SK-N-SH treated with all-trans-retinoic acid at 6 μM for 48 hours (cell line): Measurements from ENCODE around the gene NCAN.
"Not testable (repeated sequence)": the region's sequence is repeated elsewhere in the genome, so short reads cannot be mapped to it uniquely, and the experiment has no call there.

ENCODE experiments used
- ATAC-seq: fragments of 200-7000 bp; cut with Tn5 transposase; 3 replicates; pipeline ENCODE4 v1.9.1; 2020; ENCODE audit warnings: mild to moderate bottlenecking, moderate library complexity
- ARNTL ChIP-seq: fragments of 450-650 bp; formaldehyde crosslinking; IDR thresholded peaks from 2 replicates; pipeline ENCODE4 v1.5.0; 2020; ENCODE audit warnings: low read depth, mild to moderate bottlenecking, moderate library complexity, borderline replicate concordance
- BACH2 ChIP-seq: fragments of 250-450 bp; sonication (Bioruptor Pico); IDR thresholded peaks from 2 replicates; pipeline ENCODE4 v1.9.0; 2021; ENCODE audit warnings: mild to moderate bottlenecking, borderline replicate concordance
- ISL1 ChIP-seq: fragments of 250-450 bp; sonication (Bioruptor Pico); IDR thresholded peaks from 2 replicates; pipeline ENCODE4 v2.1.2; 2022; ENCODE audit warnings: mild to moderate bottlenecking, moderate library complexity
- OSR1 ChIP-seq: fragments of 250-450 bp; sonication (Bioruptor Pico); IDR thresholded peaks from 2 replicates; pipeline ENCODE4 v1.8.0; 2022; ENCODE audit warnings: moderate library complexity, mild to moderate bottlenecking, inconsistent platforms
- PPARA ChIP-seq: fragments of 250-450 bp; sonication (Bioruptor Pico); IDR thresholded peaks from 2 replicates; pipeline ENCODE4 v1.5.0; 2020; ENCODE audit warnings: mild to moderate bottlenecking, borderline replicate concordance
- RARB ChIP-seq: fragments of 250-450 bp; sonication (Bioruptor Pico); IDR thresholded peaks from 2 replicates; pipeline ENCODE4 v1.8.0; 2021; ENCODE audit warnings: mild to moderate bottlenecking, moderate library complexity
- SNAI2 ChIP-seq: fragments of 250-450 bp; sonication (Bioruptor Pico); IDR thresholded peaks from 2 replicates; pipeline ENCODE4 v1.5.0; 2020; ENCODE audit warnings: mild to moderate bottlenecking, moderate library complexity
- TOX ChIP-seq: fragments of 250-450 bp; sonication (Bioruptor Pico); IDR thresholded peaks from 2 replicates; pipeline ENCODE4 v1.8.0; 2021; ENCODE audit warnings: mild to moderate bottlenecking, moderate library complexity, borderline replicate concordance
- ZFP3 ChIP-seq: fragments of 250-450 bp; sonication (Bioruptor Pico); IDR thresholded peaks from 2 replicates; pipeline ENCODE4 v1.5.0; 2020; ENCODE audit warnings: mild to moderate bottlenecking, moderate library complexity
- ZFP30 ChIP-seq: fragments of 450-650 bp; formaldehyde crosslinking; IDR thresholded peaks from 2 replicates; pipeline ENCODE4 v1.5.0; 2022; ENCODE audit warnings: mild to moderate bottlenecking, moderate library complexity
- ZNF70 ChIP-seq: fragments of 450-650 bp; formaldehyde crosslinking; IDR thresholded peaks from 2 replicates; pipeline ENCODE4 v1.5.0; 2020; ENCODE audit warnings: mild to moderate bottlenecking, moderate library complexity
- ZNF8 ChIP-seq: fragments of 450-650 bp; formaldehyde crosslinking; IDR thresholded peaks from 2 replicates; pipeline ENCODE4 v1.5.0; 2020; ENCODE audit warnings: mild to moderate bottlenecking, moderate library complexity
- TF ChIP-seq, protein P1 (sequence below): fragments of 250-450 bp; sonication (Bioruptor Pico); IDR thresholded peaks from 2 replicates; pipeline ENCODE4 v1.5.1; 2020; ENCODE audit warnings: low read depth, mild to moderate bottlenecking, moderate library complexity
- TF ChIP-seq, protein P2 (sequence below): fragments of 250-450 bp; sonication (Bioruptor Pico); IDR thresholded peaks from 2 replicates; pipeline ENCODE4 v1.8.0; 2020; ENCODE audit warnings: mild to moderate bottlenecking, moderate library complexity, borderline replicate concordance
- TF ChIP-seq, protein P3 (sequence below): fragments of 250-450 bp; sonication (Bioruptor Pico); IDR thresholded peaks from 2 replicates; pipeline ENCODE4 v1.5.0; 2020; ENCODE audit warnings: mild to moderate bottlenecking, moderate library complexity
- TF ChIP-seq, protein P4 (sequence below): fragments of 250-450 bp; sonication (Bioruptor Pico); IDR thresholded peaks from 2 replicates; pipeline ENCODE4 v1.8.0; 2021; ENCODE audit warnings: low read depth, mild to moderate bottlenecking, moderate library complexity, borderline replicate concordance

NCAN gene

DNA sequence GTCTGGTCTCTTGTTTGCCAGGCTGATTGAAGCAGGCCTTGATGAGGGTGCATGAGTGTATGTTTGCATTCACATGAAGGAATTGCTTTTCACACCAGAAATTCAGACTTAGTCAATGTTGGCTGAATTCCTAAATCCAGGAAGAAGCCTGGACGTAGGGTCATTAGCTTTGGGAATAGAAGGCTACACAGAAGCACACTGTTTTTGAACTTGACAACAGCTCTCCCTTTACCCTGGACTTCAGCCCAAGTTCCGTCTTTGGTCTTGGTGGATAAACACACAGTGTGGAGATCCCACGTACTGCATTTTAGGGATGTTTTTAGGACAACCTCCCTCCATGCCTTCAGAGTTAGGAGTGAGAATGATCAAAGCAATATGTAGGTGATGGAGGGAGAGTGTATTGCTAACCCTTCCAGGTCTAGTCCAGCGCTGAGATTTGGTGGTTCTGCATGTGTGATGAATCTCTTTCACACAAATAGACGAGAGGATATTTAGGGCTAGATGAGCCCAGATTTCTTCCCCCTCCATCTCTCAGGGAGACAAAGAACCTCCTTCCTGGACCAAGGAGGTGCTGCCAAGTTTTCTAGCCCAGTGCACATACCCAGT, 38.5 kb downstream of the NCAN start (continued):
- TF ChIP-seq, protein P1, sequence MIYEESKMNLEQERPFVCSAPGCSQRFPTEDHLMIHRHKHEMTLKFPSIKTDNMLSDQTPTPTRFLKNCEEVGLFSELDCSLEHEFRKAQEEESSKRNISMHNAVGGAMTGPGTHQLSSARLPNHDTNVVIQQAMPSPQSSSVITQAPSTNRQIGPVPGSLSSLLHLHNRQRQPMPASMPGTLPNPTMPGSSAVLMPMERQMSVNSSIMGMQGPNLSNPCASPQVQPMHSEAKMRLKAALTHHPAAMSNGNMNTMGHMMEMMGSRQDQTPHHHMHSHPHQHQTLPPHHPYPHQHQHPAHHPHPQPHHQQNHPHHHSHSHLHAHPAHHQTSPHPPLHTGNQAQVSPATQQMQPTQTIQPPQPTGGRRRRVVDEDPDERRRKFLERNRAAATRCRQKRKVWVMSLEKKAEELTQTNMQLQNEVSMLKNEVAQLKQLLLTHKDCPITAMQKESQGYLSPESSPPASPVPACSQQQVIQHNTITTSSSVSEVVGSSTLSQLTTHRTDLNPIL (CRISPR knock-in tag) = no peak

DNA sequence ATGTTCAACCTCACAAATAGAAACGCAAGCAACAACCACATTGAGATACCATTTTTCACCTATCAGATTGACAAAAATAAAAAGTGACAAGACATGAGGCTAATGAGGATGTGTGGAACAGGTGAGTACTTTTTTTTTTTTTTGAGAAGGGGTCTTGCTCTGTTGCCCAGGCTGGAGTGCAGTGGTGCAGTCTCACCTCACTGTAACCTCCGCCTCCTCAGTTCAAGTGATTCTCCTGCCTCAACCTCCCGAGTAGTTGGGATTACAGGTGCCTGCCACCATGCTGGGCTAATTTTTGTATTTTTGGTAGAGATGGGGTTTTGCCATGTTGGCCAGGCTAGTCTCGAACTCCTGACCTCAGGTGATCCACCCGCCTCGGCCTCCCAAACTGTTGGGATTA, 41.7 kb downstream of the NCAN start:
- ATAC-seq = not testable (repeated sequence)

DNA sequence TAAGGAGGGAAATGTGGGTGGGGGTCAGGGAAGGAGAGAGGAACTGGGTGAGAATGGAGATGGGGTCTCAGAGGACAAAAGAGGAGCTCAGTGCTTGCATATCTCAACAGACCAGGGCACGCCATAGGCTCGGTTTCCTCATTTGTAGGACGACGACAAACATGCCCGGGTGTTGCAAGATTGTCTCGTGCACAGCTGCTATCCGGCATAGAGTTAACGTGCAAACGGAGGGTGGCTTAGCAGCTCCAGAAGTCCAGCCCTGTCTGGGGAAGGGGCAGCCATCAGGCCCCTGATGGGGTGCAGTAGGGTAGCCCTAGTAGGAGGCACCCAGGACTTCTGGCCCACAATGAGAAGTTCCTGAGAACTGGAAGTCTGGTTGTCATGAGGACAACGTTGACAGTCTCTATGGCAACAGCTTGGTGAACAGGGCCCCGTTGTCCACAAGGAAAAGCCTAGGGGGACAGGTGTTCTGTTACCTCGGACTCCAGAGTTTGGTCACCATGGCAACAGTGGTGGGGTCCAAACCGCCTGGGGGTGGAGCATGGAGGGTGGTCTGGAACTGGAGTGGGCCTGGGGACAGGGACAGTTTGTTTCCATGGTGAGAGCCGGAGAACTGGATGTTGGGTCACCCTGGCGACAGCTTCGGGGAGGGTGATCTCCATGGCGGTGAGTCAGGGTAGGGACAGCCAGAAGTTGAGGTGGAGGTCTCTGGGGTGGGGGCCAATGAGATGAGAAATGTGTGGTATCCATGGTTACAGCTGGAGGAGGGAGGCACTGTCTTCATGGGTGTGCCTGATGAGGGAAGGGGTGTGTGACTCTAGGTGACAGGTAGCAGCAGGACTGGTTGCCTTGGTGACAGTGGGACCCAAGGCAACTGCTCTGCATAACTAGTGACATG, 44.6 kb downstream of the NCAN start:
- TF ChIP-seq ZFP30 (CRISPR knock-in tag) = no peak
- TF ChIP-seq BACH2 (CRISPR knock-in tag) = no peak
- no peak for TF ChIP-seq SNAI2 (CRISPR knock-in tag)
- no peak for TF ChIP-seq ARNTL (CRISPR knock-in tag)
- TF ChIP-seq, protein P2, sequence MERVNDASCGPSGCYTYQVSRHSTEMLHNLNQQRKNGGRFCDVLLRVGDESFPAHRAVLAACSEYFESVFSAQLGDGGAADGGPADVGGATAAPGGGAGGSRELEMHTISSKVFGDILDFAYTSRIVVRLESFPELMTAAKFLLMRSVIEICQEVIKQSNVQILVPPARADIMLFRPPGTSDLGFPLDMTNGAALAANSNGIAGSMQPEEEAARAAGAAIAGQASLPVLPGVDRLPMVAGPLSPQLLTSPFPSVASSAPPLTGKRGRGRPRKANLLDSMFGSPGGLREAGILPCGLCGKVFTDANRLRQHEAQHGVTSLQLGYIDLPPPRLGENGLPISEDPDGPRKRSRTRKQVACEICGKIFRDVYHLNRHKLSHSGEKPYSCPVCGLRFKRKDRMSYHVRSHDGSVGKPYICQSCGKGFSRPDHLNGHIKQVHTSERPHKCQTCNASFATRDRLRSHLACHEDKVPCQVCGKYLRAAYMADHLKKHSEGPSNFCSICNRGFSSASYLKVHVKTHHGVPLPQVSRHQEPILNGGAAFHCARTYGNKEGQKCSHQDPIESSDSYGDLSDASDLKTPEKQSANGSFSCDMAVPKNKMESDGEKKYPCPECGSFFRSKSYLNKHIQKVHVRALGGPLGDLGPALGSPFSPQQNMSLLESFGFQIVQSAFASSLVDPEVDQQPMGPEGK (CRISPR knock-in tag) = no peak
- TF ChIP-seq, protein P3, sequence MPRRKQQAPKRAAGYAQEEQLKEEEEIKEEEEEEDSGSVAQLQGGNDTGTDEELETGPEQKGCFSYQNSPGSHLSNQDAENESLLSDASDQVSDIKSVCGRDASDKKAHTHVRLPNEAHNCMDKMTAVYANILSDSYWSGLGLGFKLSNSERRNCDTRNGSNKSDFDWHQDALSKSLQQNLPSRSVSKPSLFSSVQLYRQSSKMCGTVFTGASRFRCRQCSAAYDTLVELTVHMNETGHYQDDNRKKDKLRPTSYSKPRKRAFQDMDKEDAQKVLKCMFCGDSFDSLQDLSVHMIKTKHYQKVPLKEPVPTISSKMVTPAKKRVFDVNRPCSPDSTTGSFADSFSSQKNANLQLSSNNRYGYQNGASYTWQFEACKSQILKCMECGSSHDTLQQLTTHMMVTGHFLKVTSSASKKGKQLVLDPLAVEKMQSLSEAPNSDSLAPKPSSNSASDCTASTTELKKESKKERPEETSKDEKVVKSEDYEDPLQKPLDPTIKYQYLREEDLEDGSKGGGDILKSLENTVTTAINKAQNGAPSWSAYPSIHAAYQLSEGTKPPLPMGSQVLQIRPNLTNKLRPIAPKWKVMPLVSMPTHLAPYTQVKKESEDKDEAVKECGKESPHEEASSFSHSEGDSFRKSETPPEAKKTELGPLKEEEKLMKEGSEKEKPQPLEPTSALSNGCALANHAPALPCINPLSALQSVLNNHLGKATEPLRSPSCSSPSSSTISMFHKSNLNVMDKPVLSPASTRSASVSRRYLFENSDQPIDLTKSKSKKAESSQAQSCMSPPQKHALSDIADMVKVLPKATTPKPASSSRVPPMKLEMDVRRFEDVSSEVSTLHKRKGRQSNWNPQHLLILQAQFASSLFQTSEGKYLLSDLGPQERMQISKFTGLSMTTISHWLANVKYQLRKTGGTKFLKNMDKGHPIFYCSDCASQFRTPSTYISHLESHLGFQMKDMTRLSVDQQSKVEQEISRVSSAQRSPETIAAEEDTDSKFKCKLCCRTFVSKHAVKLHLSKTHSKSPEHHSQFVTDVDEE (CRISPR knock-in tag) = no peak
- TF ChIP-seq ZFP3 = no peak
- no peak for TF ChIP-seq ISL1 (CRISPR knock-in tag)
- no peak for TF ChIP-seq OSR1 (CRISPR knock-in tag)
- TF ChIP-seq ZNF70 (CRISPR knock-in tag) = no peak
- no peak for TF ChIP-seq ZNF8 (CRISPR knock-in tag)
- TF ChIP-seq, protein P4, sequence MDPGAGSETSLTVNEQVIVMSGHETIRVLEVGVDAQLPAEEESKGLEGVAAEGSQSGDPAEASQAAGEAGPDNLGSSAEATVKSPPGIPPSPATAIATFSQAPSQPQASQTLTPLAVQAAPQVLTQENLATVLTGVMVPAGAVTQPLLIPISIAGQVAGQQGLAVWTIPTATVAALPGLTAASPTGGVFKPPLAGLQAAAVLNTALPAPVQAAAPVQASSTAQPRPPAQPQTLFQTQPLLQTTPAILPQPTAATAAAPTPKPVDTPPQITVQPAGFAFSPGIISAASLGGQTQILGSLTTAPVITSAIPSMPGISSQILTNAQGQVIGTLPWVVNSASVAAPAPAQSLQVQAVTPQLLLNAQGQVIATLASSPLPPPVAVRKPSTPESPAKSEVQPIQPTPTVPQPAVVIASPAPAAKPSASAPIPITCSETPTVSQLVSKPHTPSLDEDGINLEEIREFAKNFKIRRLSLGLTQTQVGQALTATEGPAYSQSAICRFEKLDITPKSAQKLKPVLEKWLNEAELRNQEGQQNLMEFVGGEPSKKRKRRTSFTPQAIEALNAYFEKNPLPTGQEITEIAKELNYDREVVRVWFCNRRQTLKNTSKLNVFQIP (CRISPR knock-in tag) = no peak
- TF ChIP-seq TOX (CRISPR knock-in tag) = no peak
- no peak for TF ChIP-seq RARB
- TF ChIP-seq PPARA = no peak

DNA sequence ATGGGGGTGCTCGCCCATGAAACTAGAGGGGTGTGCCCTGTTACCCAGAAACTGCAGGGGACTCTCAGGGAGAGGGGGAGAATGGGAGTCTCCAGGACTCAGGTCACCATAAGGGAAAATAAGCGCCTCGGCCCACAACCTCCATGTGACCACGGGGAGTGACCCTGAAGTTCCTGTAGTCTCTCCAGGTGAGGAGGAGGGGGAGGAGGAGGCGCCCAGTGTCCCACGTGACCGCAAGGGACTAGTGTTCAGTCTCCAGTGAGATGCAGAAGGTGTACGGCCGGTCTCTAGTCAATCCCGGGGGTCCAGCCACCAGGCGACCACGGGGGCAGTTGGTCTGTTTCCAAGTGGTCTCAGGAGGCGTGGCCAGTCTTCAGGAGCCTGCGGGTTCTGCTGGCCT, 45.4 kb downstream of the NCAN start:
- TF ChIP-seq ZNF8 (CRISPR knock-in tag) = no peak
- TF ChIP-seq OSR1 (CRISPR knock-in tag) = no peak
- TF ChIP-seq, all 23 proteins: peak for 0
- no peak for ATAC-seq

More for the DNA sequence above, 44.6 kb downstream of the NCAN start:
- ATAC-seq = no peak

DNA sequence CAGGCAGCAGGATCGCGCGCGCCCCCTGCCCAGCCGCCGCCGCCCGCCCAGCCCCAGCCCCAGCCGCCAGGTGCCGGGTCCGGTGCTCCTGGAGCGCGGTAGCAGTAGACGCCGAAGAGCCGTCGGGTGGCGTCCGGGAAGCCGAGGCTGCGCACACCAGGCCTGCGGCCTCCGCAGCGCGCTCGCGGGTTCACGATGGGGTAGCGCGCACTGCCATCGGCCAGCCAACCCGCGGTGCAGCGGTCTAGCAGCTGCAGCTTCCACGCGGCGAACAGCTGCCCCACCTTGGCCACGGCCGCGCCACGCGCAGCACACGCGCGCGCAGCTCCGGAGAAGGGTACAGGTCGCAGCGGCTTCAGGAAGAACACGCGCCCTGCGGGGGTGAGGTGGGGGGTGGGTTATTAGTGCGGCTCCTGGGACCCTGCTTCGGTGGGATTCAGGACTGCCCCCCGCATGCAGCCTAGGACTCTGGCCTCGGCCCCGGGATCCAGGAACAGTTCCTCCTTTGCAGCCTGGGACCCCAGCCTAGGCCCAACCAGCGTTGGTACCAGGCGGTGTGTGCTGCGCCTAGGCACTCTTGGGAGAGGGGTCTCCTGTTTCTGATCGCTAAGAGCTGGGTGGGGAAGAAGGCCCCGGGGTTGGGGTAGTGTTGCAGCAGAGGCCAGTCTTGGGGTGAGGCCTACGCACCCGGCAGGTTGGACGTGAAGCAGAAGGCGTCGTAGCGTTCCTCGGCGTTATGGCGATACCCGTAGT, 46.3 kb downstream of the NCAN start:
- no peak for ATAC-seq
- no peak for TF ChIP-seq ISL1 (CRISPR knock-in tag)
- no peak for TF ChIP-seq TOX (CRISPR knock-in tag)
- TF ChIP-seq, protein P1 (CRISPR knock-in tag) = no peak
- TF ChIP-seq, protein P2 (CRISPR knock-in tag) = no peak
- no peak for TF ChIP-seq BACH2 (CRISPR knock-in tag)
- no peak for TF ChIP-seq SNAI2 (CRISPR knock-in tag)
- TF ChIP-seq PPARA = no peak
- TF ChIP-seq RARB = no peak
- TF ChIP-seq OSR1 (CRISPR knock-in tag) = no peak
